DOHH2 (cell line): Measurements from ENCODE around the gene ROCK1.

Experiments
- H3F3A ChIP-seq: fragments of 200-600 bp; sonication (generic), shearing (Covaris generic); 2 replicates; pipeline ENCODE4 v1.6.0; 2016; ENCODE audit warnings: antibody characterized with exemption, mild to moderate bottlenecking; ENCODE audit not compliant: control insufficient read depth, insufficient read depth
- H3K27ac ChIP-seq: fragments of 200-600 bp; sonication (generic); 2 replicates; pipeline ENCODE4 v1.5.1; 2014; ENCODE audit warnings: low read depth, mild to moderate bottlenecking, low read length, moderate library complexity
- H3K27me3 ChIP-seq: fragments of 200-600 bp; sonication (generic); 2 replicates; pipeline ENCODE4 v1.6.1; 2014; ENCODE audit warnings: mild to moderate bottlenecking, low read length, mixed read lengths; ENCODE audit not compliant: control insufficient read depth
- H3K36me3 ChIP-seq: fragments of 200-600 bp; sonication (generic); 2 replicates; pipeline ENCODE4 v1.6.1; 2014; ENCODE audit warnings: mild to moderate bottlenecking, low read length, moderate library complexity, mixed read lengths; ENCODE audit not compliant: control insufficient read depth
- H3K4me1 ChIP-seq: fragments of 200-600 bp; sonication (generic); 2 replicates; pipeline ENCODE4 v1.6.1; 2014; ENCODE audit warnings: mild to moderate bottlenecking, low read length, mixed read lengths; ENCODE audit not compliant: control insufficient read depth
- H3K4me2 ChIP-seq: fragments of 200-600 bp; sonication (generic); 2 replicates; pipeline ENCODE4 v1.6.0; 2014; ENCODE audit warnings: mild to moderate bottlenecking, low read length, moderate library complexity
- H3K4me3 ChIP-seq: fragments of 200-600 bp; sonication (generic); 2 replicates; pipeline ENCODE4 v1.5.1; 2014; ENCODE audit warnings: mild to moderate bottlenecking, low read length, mixed read lengths
- H3K79me2 ChIP-seq: fragments of 200-600 bp; sonication (generic); 2 replicates; pipeline ENCODE4 v1.6.1; 2014; ENCODE audit warnings: mild to moderate bottlenecking, low read length, mixed read lengths; ENCODE audit not compliant: control insufficient read depth
- H3K9me2 ChIP-seq: fragments of 200-600 bp; sonication (generic); replicated peaks from 2 replicates; pipeline ENCODE4 v1.6.1; 2014; ENCODE audit warnings: mild to moderate bottlenecking, low read length, mixed read lengths; ENCODE audit not compliant: control insufficient read depth
- H3K9me3 ChIP-seq: fragments of 200-600 bp; sonication (generic); 2 replicates; pipeline ENCODE4 v1.6.1; 2014; ENCODE audit warnings: antibody characterized with exemption, low read length, mixed read lengths; ENCODE audit not compliant: control insufficient read depth, insufficient read depth
- H4K20me1 ChIP-seq: fragments of 200-600 bp; sonication (generic); 2 replicates; pipeline ENCODE4 v1.6.0; 2014; ENCODE audit warnings: low read depth, mild to moderate bottlenecking, antibody characterized with exemption, low read length, moderate library complexity; ENCODE audit not compliant: control insufficient read depth, insufficient read depth
- CTCF ChIP-seq: fragments of 200-600 bp; sonication (generic); IDR thresholded peaks from one replicate; pipeline ENCODE4 v1.5.1; 2014; ENCODE audit warnings: antibody characterized with exemption, mild to moderate bottlenecking, low read depth, low read length; ENCODE audit not compliant: poor library complexity, severe bottlenecking
- EZH2phosphoT487 ChIP-seq: fragments of 200-600 bp; sonication (generic); IDR thresholded peaks from 2 replicates; pipeline ENCODE4 v1.6.1; 2017; ENCODE audit warnings: borderline replicate concordance, mild to moderate bottlenecking, antibody characterized with exemption, low read length, moderate library complexity, mixed read lengths

ROCK1 gene

GRCh38 chr18:21132398-21132918, 20.8 kb upstream of the ROCK1 start:
- no peaks in the 10 kb centered on the region for H4K20me1 ChIP-seq
- no peaks in the 10 kb centered on the region for H3K79me2 ChIP-seq
- no peaks in the 10 kb centered on the region for H3K27me3 ChIP-seq
- H3K36me3 ChIP-seq: no peaks in the 10 kb centered on the region
- no peaks in the 10 kb centered on the region for H3K4me1 ChIP-seq
- H3F3A ChIP-seq: no peaks in the 10 kb centered on the region
- H3K4me2 ChIP-seq: no peak overlapping the region
- H3K4me3 ChIP-seq: no peak overlapping the region
- TF ChIP-seq EZH2phosphoT487 (no peak), CTCF (no peak)
- H3K27ac ChIP-seq: no peak overlapping the region
- no peaks in the 10 kb centered on the region for H3K9me3 ChIP-seq
- H3K9me2 ChIP-seq: no peaks in the 10 kb centered on the region

- no peak overlapping the region for H3K27ac ChIP-seq
- no peaks in the 10 kb centered on the region for H3K9me3 ChIP-seq
- H3K4me1 ChIP-seq: no peaks in the 10 kb centered on the region
- no peaks in the 10 kb centered on the region for H3K36me3 ChIP-seq
- no peak overlapping the region for H3K4me2 ChIP-seq
- no peaks in the 10 kb centered on the region for H3F3A ChIP-seq
- no peaks in the 10 kb centered on the region for H3K27me3 ChIP-seq
- TF ChIP-seq CTCF (no peak), EZH2phosphoT487 (no peak)
- no peaks in the 10 kb centered on the region for H4K20me1 ChIP-seq
- H3K4me3 ChIP-seq: no peak overlapping the region
- H3K79me2 ChIP-seq: no peaks in the 10 kb centered on the region
- H3K9me2 ChIP-seq: no peaks in the 10 kb centered on the region
Measured at GRCh38 chr18:21131698-21132227, 20.1 kb upstream of the ROCK1 start.

- Histone ChIP-seq H3K36me3 (no peaks in the 10 kb centered on the region), H4K20me1 (no peaks in the 10 kb centered on the region), H3K4me2 (no peak overlapping the region), H3K9me3 (no peaks in the 10 kb centered on the region), H3F3A (no peaks in the 10 kb centered on the region), H3K4me3 (no peak overlapping the region), H3K4me1 (no peaks in the 10 kb centered on the region), H3K27me3 (no peaks in the 10 kb centered on the region), H3K79me2 (no peaks in the 10 kb centered on the region), H3K27ac (no peak overlapping the region), H3K9me2 (no peaks in the 10 kb centered on the region)
- TF ChIP-seq EZH2phosphoT487 (no peak), CTCF (no peak)
Measured at GRCh38 chr18:21129566-21130216, 18.1 kb upstream of the ROCK1 start.
